GM21825 (cell line): ENCODE measurements around the gene PDLIM1.
A peak's percentile ranks its signal among the peaks of the same experiment; 100 is the strongest.
"Not testable (repeated sequence)": the region's sequence is repeated elsewhere in the genome, so short reads cannot be mapped to it uniquely, and the experiment has no call there.

Experiments used
- ATAC-seq: cut with Tn5 transposase; IDR thresholded peaks from one replicate; pipeline ENCODE4 v1.9.1; 2021; ENCODE audit warnings: mild to moderate bottlenecking, moderate library complexity; ENCODE audit not compliant: unreplicated experiment

The PDLIM1 gene

GRCh38 chr10:95243318-95243617, 47.5 kb downstream of the PDLIM1 start:
- ATAC-seq, result no peak

GRCh38 chr10:95242581-95243317, 48.1 kb downstream of the PDLIM1 start:
- ATAC-seq, result no peak

DNA sequence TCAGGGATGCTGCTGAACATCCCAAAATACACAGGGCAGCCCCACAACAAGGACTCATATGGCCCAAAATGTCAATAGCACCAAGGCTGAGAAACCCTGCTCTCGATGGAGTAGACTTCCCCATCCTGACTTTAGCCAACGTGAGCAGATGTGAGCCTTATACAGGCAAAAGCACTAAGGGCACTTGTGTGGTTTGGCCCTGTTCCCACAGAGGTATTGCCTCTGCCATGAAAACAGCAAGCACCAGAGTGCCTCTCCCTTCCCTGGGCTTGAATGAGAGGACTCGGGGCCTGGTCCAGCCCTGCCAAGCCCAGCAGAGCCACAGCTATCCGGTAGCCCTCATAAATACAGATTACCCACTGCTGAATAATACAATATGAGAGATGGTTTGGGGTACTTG, 49.3 kb downstream of the PDLIM1 start:
- no peak for ATAC-seq

- no peak for ATAC-seq
Observed at GRCh38 chr10:95240811-95241210, 50.0 kb downstream of the PDLIM1 start.

- ATAC-seq, result not testable (repeated sequence)
Observed at GRCh38 chr10:95240096-95240495, 50.7 kb downstream of the PDLIM1 start.

DNA sequence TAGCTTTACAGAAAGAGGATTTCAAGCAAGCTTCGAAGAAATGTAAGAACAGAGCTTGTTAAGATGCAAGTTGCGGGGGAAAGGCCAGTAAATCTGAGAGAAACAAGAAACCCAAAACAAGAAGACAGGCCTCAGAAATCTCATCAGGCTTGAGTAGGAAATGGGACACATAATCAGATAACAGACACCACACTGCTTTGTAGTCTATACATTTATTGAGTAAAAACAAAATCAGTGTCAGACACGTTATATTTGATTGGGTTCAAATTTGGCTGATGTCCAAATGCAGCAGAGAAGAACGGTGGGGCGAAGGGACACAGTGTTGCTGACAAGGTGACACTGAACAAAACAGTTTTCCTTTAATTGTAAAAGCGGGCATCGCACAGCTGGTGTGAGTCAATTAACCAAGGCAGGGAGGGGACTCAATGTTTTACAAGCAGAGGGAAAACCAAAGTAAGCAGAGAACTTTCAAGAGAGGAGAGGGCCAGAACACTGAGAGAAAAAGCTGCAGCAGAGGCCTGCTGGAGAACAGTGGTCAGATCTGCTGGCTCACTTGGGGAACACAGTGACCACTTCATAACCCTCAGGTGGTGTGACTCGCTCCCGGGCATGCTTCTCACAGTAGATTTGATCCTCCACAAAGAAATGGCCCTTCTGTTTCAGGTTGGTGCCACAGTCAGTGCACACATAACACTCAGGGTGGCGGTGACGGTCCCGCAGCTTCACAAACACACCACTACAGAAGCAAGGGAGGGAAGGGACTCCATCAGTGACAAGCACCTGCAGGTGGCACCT, 53.2 kb downstream of the PDLIM1 start:
- ATAC-seq, result no peak

GRCh38 chr10:95236068-95236903, 54.5 kb downstream of the PDLIM1 start:
- peak; percentile 96 for ATAC-seq

- ATAC-seq, result no peak
Observed at GRCh38 chr10:95235676-95236067, 55.1 kb downstream of the PDLIM1 start.

DNA sequence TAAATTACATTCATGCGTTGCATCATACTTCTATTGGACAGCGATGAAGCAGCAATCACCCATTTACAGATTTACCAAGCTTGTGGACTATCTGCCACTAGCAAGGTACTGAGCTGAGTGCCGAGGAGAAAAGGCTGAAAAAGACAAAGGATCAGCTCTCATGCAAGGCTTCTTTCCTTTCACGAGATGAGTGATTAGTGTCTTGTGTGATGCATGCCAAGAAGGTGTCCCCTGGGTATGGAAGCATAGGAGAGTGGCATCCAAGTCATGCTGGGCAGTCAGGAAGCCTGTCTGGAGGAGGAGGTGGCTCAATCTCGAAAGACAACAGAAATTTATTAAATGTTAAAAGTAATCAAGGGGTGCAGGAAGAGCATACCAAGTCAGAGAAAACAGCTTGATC, 55.9 kb downstream of the PDLIM1 start:
- no peak for ATAC-seq

- ATAC-seq, result no peak
Observed at GRCh38 chr10:95233377-95234034, 57.3 kb downstream of the PDLIM1 start.

- not testable (repeated sequence) for ATAC-seq
Observed at GRCh38 chr10:95230677-95231586, 59.9 kb downstream of the PDLIM1 start.

GRCh38 chr10:95229724-95230627, 60.8 kb downstream of the PDLIM1 start:
- no peak for ATAC-seq

DNA sequence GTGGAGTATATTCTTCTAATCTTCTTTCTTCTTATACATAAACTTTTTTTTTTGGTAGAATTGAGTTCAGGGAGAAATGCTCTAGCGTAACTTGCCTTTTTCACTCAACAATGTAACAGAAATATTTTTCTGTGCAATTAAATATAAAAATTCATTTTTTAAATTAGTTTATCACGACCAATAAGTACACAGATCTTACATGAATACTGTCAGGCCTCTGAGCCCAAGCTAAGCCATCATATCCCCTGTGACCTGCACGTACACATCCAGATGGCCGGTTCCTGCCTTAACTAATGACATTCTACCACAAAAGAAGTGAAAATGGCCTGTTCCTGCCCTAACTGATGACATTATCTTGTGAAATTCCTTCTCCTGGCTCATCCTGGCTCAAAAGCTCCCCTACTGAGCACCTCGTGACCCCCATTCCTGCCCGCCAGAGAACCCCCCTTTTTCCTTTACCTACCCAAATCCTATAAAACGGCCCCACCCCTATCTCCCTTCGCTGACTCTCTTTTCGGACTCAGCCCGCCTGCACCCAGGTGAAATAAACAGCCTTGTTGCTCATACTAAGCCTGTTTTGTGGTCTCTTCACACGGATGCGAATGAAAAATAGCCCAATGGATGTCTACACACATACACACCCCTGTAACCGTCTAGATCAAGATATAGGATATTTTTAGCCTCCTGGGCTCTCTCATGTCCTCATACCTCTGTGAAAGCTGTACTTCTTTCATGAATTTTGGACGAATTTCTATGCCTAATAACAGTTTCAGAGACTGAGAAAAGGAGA, 61.7 kb downstream of the PDLIM1 start:
- ATAC-seq, result not testable (repeated sequence)

GRCh38 chr10:95225136-95225535, 65.7 kb downstream of the PDLIM1 start:
- no peak for ATAC-seq

DNA sequence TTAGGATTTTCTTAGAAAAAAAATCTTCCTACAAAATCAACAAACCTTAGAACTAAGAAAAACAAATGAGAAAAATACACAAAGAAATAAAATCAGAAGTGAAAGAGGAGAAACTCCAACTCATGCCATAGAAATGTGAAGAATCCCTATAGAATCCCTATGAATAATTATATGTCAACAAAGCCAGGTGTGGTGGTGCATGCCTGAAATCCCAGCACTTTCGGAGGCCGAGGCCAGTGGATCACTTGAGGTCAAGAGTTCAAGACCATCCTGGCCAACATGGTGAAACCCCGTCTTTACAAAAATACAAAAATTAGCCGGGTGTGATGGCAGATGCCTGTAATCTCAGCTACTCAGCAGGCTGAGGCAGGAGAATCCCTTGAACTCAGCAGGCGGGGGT, 69.7 kb downstream of the PDLIM1 start:
- no peak for ATAC-seq

GRCh38 chr10:95220539-95220938, 70.3 kb downstream of the PDLIM1 start:
- ATAC-seq, result no peak

DNA sequence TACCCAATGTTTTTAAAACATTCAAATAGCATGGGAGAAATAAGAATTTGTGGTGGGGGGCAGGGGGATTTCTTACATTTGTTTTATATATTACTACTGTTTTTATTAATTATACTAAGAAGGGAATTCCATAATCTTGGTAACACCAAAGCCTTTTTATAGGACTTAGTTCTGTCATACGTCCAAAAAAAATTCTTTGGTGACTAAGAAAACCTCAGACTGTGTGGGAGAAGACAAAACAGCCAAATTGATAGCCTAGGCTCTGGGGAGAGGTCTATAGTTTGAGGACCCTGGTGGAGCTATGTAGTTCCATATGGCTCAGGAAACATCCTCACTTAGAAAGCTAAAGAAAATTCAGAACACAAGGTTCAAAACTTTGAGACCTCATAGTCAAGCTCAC, 73.3 kb downstream of the PDLIM1 start:
- ATAC-seq, result no peak

DNA sequence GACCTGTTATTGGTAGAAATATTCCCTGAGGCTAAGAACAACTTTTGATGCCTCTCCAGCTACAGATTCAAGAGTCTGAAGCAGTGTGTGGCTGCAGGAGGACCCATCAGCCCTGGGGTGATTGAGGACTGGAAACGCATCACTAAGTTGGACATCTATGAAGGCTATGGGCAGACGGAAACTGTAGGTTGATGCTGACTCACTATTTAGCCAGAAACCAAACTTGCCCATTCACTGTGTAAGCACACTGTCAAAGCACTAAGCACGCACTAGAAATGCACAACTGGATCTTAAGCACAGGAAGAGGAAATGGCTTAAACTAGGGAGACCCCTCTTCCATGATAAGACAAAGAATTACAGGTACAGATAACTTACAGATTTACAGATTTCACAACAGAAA, 76.0 kb downstream of the PDLIM1 start:
- ATAC-seq, result no peak
